ENCODE results near the gene CERS5. TPM values are rescaled to one million over a fixed set of nuclear protein-coding genes. Genes with fewer than 3 reads are reported as not detected.

CERS5 gene
- polyA plus RNA-seq, 1 of the 3 experiments (the other 2 are of a cell fraction): 56.9 TPM

DNA sequence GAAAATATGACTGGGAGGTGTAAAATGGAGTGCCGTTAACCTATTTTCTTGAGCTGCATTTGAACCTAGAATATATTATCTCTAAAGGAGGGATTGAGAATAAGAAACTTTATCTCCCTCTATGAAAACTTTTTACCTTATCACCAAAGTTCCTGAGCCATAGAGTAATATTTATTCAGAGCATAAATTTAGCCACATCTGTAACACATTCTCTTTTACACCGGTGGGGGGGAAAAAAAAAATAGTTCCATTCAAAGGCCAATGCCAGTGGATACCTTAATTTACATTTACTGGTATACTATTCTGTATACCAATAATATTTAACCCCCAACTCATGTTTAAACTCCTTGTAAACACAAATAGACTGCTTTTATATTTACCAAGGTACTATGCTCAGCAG lies 21.7 kb downstream of the CERS5 start:
- Histone ChIP-seq H3K9ac (no peak overlapping the region), H3K9me3 (no peaks in the 10 kb centered on the region), H3K4me3 (ENCODE audit: low read depth in 2 of 2, low read length in 1 of 2) (no peak overlapping the region), H3K9me2 (no peaks in the 10 kb centered on the region), H2AFZ (ENCODE audit: low read depth) (no peak overlapping the region), H3K36me3 (replicated peaks in 1 of 2; ENCODE audit: control insufficient read depth in 1 of 2, insufficient read depth in 2 of 2, low read length in 1 of 2) (peaks cover 6 to 37% of the 10 kb centered on the region in 2 experiments), H3K79me2 (ENCODE audit: insufficient read depth) (peaks cover 65% of the 10 kb centered on the region), H4K20me1 (ENCODE audit: insufficient read depth) (peaks cover 14% of the 10 kb centered on the region; the same call in 1 of the 2 replicates), H3F3A (replicated peaks; ENCODE audit: insufficient read depth) (peaks cover 3% of the 10 kb centered on the region), H3K4me2 (no peak overlapping the region), H3K27ac (ENCODE audit: low read depth in 2 of 2, low read length in 1 of 2) (no peak overlapping the region), H3K4me1 (ENCODE audit: control insufficient read depth in 1 of 2, insufficient read depth in 2 of 2, low read depth in 1 of 2, low read length in 1 of 2) (no peaks in the 10 kb centered on the region), H3K27me3 (ENCODE audit: insufficient read depth) (no peaks in the 10 kb centered on the region)
- 94% methylated on average over 2 of the region's 2 CpGs for WGBS (ENCODE audit: low lambda C conversion rate)
- no peak for DNase-seq
- CTCF ChIA-PET: interaction anchor here (0.8 to 6.5 kb wide), 2 partner anchors 15 to 30 kb away, joined by 3 to 38 read pairs; no protein-coding TSS in a partner anchor
- POLR2A ChIA-PET: interaction anchor here (1.3 kb wide), 1 partner anchor 21 kb away, joined by 7 read pairs; the partner anchor contains the start of gene CERS5
- TF ChIP-seq, protein P1, sequence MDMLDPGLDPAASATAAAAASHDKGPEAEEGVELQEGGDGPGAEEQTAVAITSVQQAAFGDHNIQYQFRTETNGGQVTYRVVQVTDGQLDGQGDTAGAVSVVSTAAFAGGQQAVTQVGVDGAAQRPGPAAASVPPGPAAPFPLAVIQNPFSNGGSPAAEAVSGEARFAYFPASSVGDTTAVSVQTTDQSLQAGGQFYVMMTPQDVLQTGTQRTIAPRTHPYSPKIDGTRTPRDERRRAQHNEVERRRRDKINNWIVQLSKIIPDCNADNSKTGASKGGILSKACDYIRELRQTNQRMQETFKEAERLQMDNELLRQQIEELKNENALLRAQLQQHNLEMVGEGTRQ (IDR thresholded peaks at IDR 0.05; ENCODE audit: borderline replicate concordance, low read depth, low read length): no peak
- TF ChIP-seq MXI1 (IDR thresholded peaks at IDR 0.05; ENCODE audit: low read depth, low read length) (no peak), YY1 (IDR thresholded peaks at IDR 0.05; ENCODE audit: low read depth) (no peak), EP300 (IDR thresholded peaks at IDR 0.05; ENCODE audit: borderline replicate concordance in 1 of 2, low read depth in 1 of 2, low read length in 1 of 2) (no peak)

GRCh38 chr12:50142993-50143392 lies 24.2 kb downstream of the CERS5 start:
- peaks cover 2% of the 10 kb centered on the region for H3F3A ChIP-seq (replicated peaks; ENCODE audit: insufficient read depth)
- no peaks in the 10 kb centered on the region for H3K4me1 ChIP-seq (ENCODE audit: control insufficient read depth in 1 of 2, insufficient read depth in 2 of 2, low read depth in 1 of 2, low read length in 1 of 2)
- H3K79me2 ChIP-seq (ENCODE audit: insufficient read depth): peaks cover 44% of the 10 kb centered on the region
- H3K9me2 ChIP-seq: no peaks in the 10 kb centered on the region
- no peak for TF ChIP-seq FOSL2 (IDR thresholded peaks at IDR 0.05; ENCODE audit: borderline replicate concordance, low read depth)
- no peak overlapping the region for H3K4me2 ChIP-seq
- no peak overlapping the region for H2AFZ ChIP-seq (ENCODE audit: low read depth)
- H3K9ac ChIP-seq: no peak overlapping the region
- H3K9me3 ChIP-seq: no peaks in the 10 kb centered on the region
- POLR2A ChIA-PET: interaction anchor here (0.6 to 1.2 kb wide), 3 partner anchors 12 to 31 kb away, joined by 3 read pairs; partner anchors contain the start of genes CERS5 and COX14
- 0 out of 2 replicates have a peak, but pooled peaks cover 4% of the 10 kb centered on the region for H4K20me1 ChIP-seq (ENCODE audit: insufficient read depth)
- H3K4me3 ChIP-seq (ENCODE audit: low read depth in 2 of 2, low read length in 1 of 2): no peak overlapping the region
- H3K27ac ChIP-seq (ENCODE audit: low read depth in 2 of 2, low read length in 1 of 2): no peak overlapping the region
- WGBS (ENCODE audit: low lambda C conversion rate): 94% methylated on average over 8 of the region's 8 CpGs
- DNase-seq: no peak
- CTCF ChIA-PET: interaction anchor here (0.5 to 6.5 kb wide), 8 partner anchors 12 to 172 kb away, joined by 3 to 38 read pairs (median 4); no protein-coding TSS in a partner anchor
- H3K27me3 ChIP-seq (ENCODE audit: insufficient read depth): no peaks in the 10 kb centered on the region
- peaks cover 11 to 52% of the 10 kb centered on the region in 2 experiments for H3K36me3 ChIP-seq (replicated peaks in 1 of 2; ENCODE audit: control insufficient read depth in 1 of 2, insufficient read depth in 2 of 2, low read length in 1 of 2)

GRCh38 chr12:50132505-50133135 lies 34.5 kb downstream of the CERS5 start:
- ChIA-PET POLR2A (interaction anchor here (0.6 to 1.2 kb wide), 2 partner anchors 20 to 1987 kb away, joined by 3 read pairs; partner anchors contain the start of gene COX14), CTCF (interaction anchor here (0.6 to 5.5 kb wide), 45 partner anchors 8 to 268 kb away, joined by 3 to 38 read pairs (median 4); partner anchors contain the start of genes COX14, LIMA1 and SMARCD1)
- peak; percentile 38 for DNase-seq
- Histone ChIP-seq H3K36me3 (replicated peaks in 1 of 2; ENCODE audit: control insufficient read depth in 1 of 2, insufficient read depth in 2 of 2, low read length in 1 of 2) (peaks cover 56 to 68% of the 10 kb centered on the region in 2 experiments), H3K27me3 (ENCODE audit: insufficient read depth) (no peaks in the 10 kb centered on the region), H3K27ac (ENCODE audit: low read depth in 2 of 2, low read length in 1 of 2) (0 out of 4 replicates have a peak overlapping the region, but pooled peaks of 1 of the 2 experiments have one; percentile 19), H3F3A (replicated peaks; ENCODE audit: insufficient read depth) (peaks cover 22% of the 10 kb centered on the region), H3K9ac (no peak overlapping the region), H4K20me1 (ENCODE audit: insufficient read depth) (no peaks in the 10 kb centered on the region), H3K79me2 (ENCODE audit: insufficient read depth) (peaks cover 12% of the 10 kb centered on the region), H3K4me1 (ENCODE audit: control insufficient read depth in 1 of 2, insufficient read depth in 2 of 2, low read depth in 1 of 2, low read length in 1 of 2) (peaks cover 3 to 10% of the 10 kb centered on the region in 2 experiments; a peak in 3 of 4 replicates), H3K9me2 (no peaks in the 10 kb centered on the region), H3K9me3 (no peaks in the 10 kb centered on the region), H2AFZ (ENCODE audit: low read depth) (no peak overlapping the region), H3K4me2 (no peak overlapping the region), H3K4me3 (ENCODE audit: low read depth in 2 of 2, low read length in 1 of 2) (no peak overlapping the region; a peak in 1 of 4 replicates)
- WGBS (ENCODE audit: low lambda C conversion rate): 71% methylated on average over 2 of the region's 2 CpGs
- TF ChIP-seq, protein P2, sequence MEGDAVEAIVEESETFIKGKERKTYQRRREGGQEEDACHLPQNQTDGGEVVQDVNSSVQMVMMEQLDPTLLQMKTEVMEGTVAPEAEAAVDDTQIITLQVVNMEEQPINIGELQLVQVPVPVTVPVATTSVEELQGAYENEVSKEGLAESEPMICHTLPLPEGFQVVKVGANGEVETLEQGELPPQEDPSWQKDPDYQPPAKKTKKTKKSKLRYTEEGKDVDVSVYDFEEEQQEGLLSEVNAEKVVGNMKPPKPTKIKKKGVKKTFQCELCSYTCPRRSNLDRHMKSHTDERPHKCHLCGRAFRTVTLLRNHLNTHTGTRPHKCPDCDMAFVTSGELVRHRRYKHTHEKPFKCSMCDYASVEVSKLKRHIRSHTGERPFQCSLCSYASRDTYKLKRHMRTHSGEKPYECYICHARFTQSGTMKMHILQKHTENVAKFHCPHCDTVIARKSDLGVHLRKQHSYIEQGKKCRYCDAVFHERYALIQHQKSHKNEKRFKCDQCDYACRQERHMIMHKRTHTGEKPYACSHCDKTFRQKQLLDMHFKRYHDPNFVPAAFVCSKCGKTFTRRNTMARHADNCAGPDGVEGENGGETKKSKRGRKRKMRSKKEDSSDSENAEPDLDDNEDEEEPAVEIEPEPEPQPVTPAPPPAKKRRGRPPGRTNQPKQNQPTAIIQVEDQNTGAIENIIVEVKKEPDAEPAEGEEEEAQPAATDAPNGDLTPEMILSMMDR (IDR thresholded peaks at IDR 0.05): peak; percentile 80
- TF ChIP-seq, protein P3, sequence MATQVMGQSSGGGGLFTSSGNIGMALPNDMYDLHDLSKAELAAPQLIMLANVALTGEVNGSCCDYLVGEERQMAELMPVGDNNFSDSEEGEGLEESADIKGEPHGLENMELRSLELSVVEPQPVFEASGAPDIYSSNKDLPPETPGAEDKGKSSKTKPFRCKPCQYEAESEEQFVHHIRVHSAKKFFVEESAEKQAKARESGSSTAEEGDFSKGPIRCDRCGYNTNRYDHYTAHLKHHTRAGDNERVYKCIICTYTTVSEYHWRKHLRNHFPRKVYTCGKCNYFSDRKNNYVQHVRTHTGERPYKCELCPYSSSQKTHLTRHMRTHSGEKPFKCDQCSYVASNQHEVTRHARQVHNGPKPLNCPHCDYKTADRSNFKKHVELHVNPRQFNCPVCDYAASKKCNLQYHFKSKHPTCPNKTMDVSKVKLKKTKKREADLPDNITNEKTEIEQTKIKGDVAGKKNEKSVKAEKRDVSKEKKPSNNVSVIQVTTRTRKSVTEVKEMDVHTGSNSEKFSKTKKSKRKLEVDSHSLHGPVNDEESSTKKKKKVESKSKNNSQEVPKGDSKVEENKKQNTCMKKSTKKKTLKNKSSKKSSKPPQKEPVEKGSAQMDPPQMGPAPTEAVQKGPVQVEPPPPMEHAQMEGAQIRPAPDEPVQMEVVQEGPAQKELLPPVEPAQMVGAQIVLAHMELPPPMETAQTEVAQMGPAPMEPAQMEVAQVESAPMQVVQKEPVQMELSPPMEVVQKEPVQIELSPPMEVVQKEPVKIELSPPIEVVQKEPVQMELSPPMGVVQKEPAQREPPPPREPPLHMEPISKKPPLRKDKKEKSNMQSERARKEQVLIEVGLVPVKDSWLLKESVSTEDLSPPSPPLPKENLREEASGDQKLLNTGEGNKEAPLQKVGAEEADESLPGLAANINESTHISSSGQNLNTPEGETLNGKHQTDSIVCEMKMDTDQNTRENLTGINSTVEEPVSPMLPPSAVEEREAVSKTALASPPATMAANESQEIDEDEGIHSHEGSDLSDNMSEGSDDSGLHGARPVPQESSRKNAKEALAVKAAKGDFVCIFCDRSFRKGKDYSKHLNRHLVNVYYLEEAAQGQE (IDR thresholded peaks at IDR 0.05; ENCODE audit: low read depth, low read length): no peak
- TF ChIP-seq MXI1 (IDR thresholded peaks at IDR 0.05; ENCODE audit: low read depth, low read length): no peak
- TF ChIP-seq SMC3 (IDR thresholded peaks at IDR 0.05; ENCODE audit: low read depth, low read length): peak; percentile 49
- peak; percentile 70 for TF ChIP-seq RAD21 (IDR thresholded peaks at IDR 0.05; ENCODE audit: low read length)
- 0 out of 2 replicates have a peak, but pooled peaks have one; percentile 3 for TF ChIP-seq FOSL2 (IDR thresholded peaks at IDR 0.05; ENCODE audit: borderline replicate concordance, low read depth)
- TF ChIP-seq GATA2 (CRISPR knock-in tag; IDR thresholded peaks at IDR 0.05): peak; percentile 27; the same call in 1 of the 2 replicates
